Raji (cell line): ENCODE measurements around the gene EFHC1.

ENCODE experiments used
- POLR2A ChIP-seq: IDR thresholded peaks from 2 replicates; pipeline ENCODE4 v1.6.1; 2011; ENCODE audit warnings: low read depth, low read length, control low read depth; ENCODE audit not compliant: insufficient read depth

Gene EFHC1

DNA sequence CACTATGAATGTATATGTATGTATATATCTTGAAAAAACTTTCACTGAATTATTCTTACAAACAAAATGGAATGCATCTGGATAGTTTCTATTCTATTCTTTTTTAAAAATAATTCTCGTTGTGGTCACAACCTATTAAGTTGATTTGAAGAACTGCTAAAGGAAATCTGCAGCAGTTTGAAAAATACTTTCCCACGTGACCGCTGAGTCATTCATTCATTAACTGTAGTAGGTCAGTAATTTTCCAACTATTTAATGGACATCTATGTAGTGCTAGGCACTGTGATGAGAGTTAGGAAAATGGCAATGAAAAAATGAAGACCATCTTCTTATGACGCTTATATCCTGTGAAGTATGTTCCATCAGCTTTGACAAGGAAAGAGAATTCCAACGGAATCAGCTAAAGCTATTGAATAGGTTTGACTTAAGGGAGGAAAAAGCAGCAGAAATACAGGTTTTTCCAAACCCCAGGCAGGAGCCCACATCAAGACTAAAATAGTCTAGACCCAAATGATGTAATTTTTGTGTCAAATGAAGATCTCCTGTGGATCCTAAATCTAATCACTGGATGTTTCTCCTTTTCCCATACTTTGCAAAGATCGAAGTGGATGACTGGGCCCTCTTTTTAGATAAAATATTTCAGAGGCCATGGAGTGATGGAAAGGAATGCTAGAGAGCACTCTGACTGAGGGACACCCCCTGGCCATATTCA is 4.1 kb upstream of the EFHC1 start:
- no peak for TF ChIP-seq POLR2A

DNA sequence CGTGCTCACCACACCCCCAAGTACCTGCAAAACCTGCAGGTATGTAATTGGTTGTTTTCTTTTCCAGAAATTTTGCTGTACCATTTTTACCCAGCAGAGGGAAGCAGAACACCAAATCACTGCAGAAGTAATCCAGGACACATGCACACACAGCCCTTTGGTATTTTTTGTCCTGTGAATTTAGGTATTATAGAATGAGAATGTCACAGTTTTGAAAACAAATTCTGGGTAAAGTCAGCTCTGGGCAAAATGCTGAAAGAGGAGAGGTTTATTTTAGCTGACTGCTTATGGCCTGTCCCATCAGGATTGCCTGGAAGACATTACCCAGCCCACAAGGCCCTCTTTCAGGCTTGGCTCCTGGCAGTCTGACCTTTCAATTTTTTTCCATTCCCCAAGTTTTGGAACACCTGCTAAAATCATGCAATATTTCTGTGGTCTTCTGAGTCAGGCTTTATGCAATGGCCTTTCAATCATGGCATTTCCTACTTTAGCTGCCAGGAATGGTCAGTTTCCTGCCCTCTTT is 3.5 kb upstream of the EFHC1 start:
- TF ChIP-seq POLR2A, result no peak

DNA sequence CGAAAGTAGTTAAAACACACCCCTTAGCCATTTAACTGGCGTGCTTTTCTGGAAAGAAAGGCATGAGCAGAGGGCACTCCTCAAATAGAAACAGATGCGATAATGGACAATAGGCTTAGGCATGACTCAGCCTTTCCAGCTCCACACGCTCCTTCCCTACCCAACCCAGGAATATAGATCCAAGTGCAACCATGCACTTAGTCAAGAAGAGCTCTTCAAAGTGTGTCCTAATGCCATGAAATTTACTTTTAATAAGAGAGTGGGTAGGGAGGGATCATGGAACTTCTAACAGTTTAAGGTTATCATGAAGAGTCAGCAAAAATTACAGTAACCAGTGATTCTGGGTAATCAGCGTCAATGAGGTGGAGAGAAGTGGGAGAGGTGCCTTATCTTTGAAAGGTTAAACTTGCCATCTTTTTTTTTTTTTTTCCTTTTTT is 2.4 kb upstream of the EFHC1 start:
- TF ChIP-seq POLR2A, result no peak

DNA sequence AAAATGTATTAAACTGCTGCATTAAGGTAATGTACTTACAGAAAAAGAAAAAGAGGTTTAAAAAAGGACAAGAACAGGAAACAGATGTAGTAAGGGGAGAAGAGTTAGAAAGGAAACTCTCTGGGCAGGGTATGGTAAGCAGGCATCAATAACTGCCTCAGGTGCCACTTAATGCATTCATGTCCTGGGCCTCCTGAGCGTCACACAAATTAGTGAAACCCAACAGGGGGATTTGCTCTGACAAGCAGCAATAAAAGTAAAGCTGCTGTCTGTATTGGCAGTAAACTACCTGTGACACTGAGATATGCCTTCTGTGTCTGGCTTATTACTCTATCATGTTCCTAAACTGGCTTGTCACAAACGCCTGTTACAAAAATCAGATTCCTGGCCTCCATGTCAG is 1.5 kb upstream of the EFHC1 start:
- TF ChIP-seq POLR2A, result no peak

DNA sequence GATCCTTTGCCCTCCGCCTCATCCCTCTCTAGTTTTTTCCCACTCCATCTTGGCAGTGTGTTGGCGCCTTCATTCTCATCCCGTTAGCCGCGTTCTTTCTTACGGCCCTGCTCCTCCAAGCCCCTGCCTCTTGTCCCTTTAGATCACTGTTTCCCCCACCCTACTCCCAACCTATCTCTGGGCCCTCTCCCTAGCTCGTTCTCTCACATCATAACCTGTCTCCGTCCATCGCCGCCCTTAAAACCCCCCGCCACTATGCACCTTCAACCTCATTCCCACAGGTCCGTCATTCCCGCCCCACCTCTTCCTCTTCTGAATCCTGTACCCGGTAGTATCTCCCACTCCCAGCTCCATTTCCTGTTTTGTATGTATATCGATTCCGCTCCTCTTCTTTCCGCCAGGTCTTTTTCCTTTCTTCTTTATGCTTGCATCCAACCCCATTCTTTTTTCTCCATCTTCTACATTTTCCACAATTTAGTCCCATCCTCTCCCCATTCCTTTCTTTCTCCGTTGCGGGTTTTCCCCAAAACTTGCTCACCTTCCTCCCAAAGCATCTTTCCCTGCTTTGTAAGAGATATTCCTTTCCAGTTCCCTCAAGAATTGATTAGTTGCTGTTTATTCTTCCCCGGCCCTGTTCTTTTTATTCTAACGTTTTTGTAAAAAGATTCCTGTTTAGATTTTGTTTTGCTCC is 671 bp downstream of the EFHC1 start:
- TF ChIP-seq POLR2A, result no peak

DNA sequence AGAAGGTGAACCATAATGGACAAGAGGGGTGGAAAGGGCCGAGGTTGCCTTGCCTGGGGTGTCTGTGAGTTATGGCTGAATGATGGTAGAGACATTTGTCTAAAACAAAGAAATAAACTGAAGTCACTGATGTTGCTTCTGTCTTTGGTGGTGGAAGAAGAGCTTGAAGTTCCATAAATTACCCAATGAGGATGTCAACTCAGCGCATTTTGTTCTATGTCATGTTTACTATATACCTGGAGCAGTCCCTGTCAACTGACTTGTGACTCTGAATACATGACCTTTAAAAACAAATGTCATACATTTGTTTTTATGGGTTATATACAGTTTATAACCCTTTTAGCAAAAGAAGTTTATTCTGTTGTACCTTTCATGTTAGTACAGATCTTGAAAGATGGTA is 2.0 kb downstream of the EFHC1 start:
- no peak for TF ChIP-seq POLR2A

DNA sequence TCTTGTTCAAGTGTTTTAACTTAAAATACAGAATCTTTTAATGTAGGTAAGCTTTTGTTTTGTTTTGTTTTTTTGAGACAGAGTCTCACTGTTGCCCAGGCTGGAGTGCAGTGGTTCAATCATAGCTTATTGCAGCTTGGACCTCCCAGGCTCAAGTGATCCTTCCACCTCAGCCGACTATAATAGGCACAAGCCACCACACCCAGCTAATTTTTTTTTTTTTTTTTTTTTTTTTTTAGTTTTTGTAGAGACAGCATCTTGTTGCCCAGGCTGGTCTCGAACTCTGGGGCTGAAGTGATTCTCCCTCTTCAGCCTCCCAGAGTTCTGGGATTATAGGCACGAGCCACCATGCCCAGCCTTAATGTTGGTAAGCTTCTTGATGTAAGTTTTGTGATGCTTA is 3.3 kb downstream of the EFHC1 start:
- TF ChIP-seq POLR2A, result no peak

DNA sequence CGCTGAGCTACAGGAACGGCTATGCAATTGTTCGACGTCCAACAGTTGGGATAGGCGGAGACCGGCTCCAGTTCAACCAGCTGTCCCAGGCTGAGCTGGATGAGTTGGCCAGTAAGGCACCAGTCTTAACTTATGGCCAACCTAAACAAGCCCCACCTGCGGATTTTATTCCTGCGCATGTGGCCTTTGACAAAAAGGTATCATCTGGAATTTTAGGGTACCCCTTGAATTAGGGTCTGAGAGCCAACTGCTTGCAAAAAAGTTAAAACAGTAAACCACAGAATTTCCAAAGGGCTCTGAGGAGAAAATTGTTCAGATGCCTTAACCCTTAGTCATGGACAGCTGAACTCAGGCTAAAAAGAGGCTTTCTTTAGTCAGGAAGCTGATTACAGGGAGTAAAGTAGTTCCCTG is 3.8 kb downstream of the EFHC1 start:
- no peak for TF ChIP-seq POLR2A

DNA sequence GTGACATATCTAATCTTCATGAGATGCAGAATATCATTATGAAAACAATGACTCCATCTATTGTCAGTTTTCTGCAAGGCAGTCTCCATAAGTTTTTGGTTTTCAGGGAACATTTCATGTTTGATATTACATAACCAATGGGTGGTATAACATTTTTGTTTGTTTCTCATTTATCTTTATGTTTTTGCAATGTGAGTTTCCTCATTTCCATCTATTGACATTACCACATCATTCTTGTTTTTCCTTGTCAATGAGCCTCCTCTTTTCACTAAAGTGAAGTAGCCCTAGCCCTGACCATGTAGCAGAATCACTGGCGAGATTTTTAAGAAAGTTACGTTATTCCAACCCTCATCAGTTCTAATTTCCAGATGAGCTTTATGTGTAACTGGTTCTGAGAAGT is 4.4 kb downstream of the EFHC1 start:
- TF ChIP-seq POLR2A, result no peak

DNA sequence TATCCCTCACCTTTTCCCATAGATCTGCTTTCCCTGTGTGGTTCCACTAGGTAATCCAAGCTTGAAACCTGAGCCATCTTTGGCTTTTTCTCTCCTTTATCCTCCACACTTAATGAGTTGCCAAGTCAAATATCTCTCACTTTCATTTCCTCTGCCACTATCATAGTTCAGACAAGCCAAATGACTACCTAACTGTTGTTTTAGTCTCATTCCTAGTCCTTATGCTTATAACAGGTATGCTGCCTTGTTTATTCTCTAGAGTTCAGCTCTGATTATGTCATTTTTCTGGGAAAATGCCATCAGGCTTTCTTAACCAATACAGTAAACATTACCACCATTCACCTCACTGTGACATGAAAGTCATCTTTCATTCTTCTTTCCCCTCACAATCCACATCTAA is 6.5 kb downstream of the EFHC1 start:
- no peak for TF ChIP-seq POLR2A

DNA sequence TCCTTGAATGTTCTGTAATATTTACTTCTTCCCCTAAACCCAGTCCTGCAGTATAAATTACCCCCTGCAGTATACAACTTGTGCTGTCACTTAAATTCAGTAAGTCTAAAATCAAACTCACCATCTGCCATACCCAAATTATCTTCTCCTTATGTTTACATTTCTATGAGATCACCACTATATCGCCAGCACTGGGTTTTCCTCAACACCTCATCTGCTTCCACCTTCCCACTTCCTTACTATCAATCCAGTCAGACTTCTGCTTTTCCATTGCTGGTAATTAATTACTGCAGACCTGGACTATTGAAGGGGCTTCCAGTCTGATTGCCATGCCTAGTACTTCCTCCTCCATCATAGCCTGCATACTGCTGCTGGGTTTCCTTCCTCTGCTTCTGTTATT is 15.2 kb downstream of the EFHC1 start:
- no peak for TF ChIP-seq POLR2A

DNA sequence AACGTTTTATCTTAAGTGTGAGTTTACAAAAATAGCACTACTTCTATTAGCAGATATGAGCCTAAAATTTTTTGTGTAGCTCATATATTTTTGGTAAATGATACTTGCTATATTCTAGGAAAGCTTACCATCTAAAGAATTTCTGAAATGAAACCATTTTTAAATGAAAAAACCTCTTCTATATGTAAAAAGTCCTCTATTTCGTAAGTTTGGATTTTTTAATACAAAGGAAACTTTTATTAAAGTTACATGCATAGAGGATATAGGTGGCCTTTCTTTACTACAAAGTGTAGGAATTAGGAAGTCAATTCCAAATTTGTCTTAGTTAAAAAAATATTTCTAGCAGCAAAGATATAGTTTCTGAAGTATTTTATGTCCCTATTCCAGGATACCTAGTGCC is 18.8 kb downstream of the EFHC1 start:
- TF ChIP-seq POLR2A, result no peak

DNA sequence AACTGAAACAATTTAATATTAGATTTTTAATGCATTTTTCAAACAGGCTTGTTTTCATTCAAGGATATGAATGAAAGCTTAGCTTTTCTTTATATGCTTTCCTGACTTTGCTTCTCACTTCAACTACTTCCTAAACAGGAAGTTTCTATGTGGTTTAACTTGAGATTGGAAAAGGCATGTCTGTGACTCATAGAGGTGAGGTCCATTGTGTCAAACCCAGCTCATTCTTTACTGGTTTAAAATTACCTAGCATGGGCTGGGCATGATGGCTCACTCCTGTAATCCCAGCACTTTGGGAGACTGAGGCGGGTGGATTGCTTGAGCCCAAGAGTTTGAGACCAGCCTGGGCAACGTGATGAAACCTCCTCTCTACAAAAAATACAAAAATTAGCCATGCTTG is 34.4 kb downstream of the EFHC1 start:
- TF ChIP-seq POLR2A, result no peak

DNA sequence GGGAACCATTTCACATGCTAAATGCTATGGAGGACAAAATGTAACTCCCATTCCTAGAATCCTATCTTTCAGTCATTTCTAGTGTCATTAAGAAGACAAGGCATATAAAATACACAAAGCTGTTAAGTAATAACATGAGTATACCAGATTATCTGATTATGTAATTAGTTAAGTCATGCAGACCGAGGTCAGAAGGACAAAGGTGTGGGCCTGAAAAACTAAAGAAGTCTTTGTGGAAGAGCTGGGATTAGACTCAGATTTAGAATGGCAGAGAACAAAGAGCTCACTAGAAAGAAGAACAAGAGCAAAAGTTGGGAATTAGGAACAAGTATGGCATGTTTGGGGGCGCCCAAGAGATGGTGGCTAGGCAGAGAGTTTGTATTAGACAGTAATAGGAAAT is 37.0 kb downstream of the EFHC1 start:
- TF ChIP-seq POLR2A, result no peak

DNA sequence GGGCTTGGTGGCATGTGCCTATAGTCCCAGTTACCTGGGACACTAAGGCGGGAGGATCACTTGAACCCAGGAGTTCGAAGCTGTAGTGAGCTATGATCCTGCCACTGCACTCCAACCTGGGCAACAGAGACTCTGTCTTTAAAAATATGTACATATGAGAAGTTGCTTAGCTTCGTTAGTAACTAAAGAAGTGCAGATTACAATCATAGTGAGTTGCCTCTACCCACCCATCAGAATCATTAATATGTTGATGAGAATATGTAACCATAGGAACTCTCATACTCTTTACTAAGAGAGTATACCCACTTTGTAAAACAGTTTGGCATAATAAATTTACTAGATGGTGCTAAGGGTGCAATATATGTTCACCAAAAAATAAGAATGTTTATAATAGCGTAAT is 54.0 kb downstream of the EFHC1 start:
- no peak for TF ChIP-seq POLR2A

DNA sequence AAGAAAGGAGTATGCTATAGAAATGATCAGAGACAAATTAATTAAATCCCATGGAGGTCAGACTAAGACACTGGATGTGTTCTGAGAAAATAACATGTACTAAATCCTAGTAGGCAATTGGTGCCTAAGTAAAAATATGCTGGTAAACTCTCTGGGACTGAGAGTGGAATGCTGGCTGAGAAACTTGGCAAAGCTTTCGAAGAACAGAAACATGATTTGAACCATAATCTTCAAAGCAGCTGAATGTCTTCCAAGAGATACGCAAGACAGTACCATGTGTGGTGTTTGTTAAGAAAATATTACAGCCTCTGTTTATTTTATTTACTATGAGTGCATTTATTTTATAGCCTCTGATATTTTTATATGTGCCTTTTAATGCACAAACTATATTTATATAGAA is 55.2 kb downstream of the EFHC1 start:
- no peak for TF ChIP-seq POLR2A
